HG02840 (cell line): ENCODE measurements around the gene B4GAT1.
"Not testable (repeated sequence)": the region's sequence is repeated elsewhere in the genome, so short reads cannot be mapped to it uniquely, and the experiment has no call there.

Source experiments
- ATAC-seq: cut with Tn5 transposase; IDR thresholded peaks from one replicate; pipeline ENCODE4 v1.9.1; 2021; ENCODE audit warnings: mild to moderate bottlenecking, moderate library complexity, moderate number of reproducible peaks; ENCODE audit not compliant: unreplicated experiment, low FRiP score

B4GAT1 gene

GRCh38 chr11:66347425-66348276 lies at the start of gene B4GAT1:
Gene B4GAT1, minus strand, starts transcription at chr11:66347629. Its CDS starts 84 bp downstream, at chr11:66347545.
- ATAC-seq: no peak

- no peak for ATAC-seq
Measured at GRCh38 chr11:66393954-66394353, 46.5 kb upstream of the B4GAT1 start.

GRCh38 chr11:66391322-66391721 lies 43.9 kb upstream of the B4GAT1 start:
- no peak for ATAC-seq

GRCh38 chr11:66388780-66389386 lies 41.5 kb upstream of the B4GAT1 start:
- no peak for ATAC-seq

GRCh38 chr11:66386171-66387069 lies 39.0 kb upstream of the B4GAT1 start:
- no peak for ATAC-seq

- ATAC-seq: not testable (repeated sequence)
Measured at GRCh38 chr11:66384316-66384715, 36.9 kb upstream of the B4GAT1 start.

- not testable (repeated sequence) for ATAC-seq
Measured at GRCh38 chr11:66380264-66380663, 32.8 kb upstream of the B4GAT1 start.

GRCh38 chr11:66373690-66374287 lies 26.4 kb upstream of the B4GAT1 start:
- not testable (repeated sequence) for ATAC-seq

GRCh38 chr11:66373265-66373664 lies 25.8 kb upstream of the B4GAT1 start:
- no peak for ATAC-seq

GRCh38 chr11:66371627-66372415 lies 24.4 kb upstream of the B4GAT1 start, which contains the start of gene SLC29A2:
Gene SLC29A2, minus strand, starts transcription at chr11:66371760. Its CDS starts 169 bp downstream, at chr11:66371591.
- peak; percentile 62 for ATAC-seq

- ATAC-seq: no peak
Measured at GRCh38 chr11:66369073-66369894, 21.9 kb upstream of the B4GAT1 start.

- no peak for ATAC-seq
Measured at GRCh38 chr11:66368484-66368883, 21.1 kb upstream of the B4GAT1 start.

GRCh38 chr11:66367561-66368312 lies 20.3 kb upstream of the B4GAT1 start:
- ATAC-seq: no peak

- ATAC-seq: no peak
Measured at GRCh38 chr11:66366844-66367477, 19.5 kb upstream of the B4GAT1 start.

- no peak for ATAC-seq
Measured at GRCh38 chr11:66365711-66366619, 18.5 kb upstream of the B4GAT1 start.

- no peak for ATAC-seq
Measured at GRCh38 chr11:66365166-66365565, 17.7 kb upstream of the B4GAT1 start.
